Gastroesophageal sphincter (tissue), 3 donors: Measurements from ENCODE around the gene PCLAF.

Source experiments
- CTCF ChIP-seq, 4 experiments: fragments of 200-600 bp in 2 of 4; fragments of 450-650 bp in 2 of 4; sonication (generic) in 1 of 4; IDR thresholded peaks; one replicate each; pipeline ENCODE4 v1.5.1; 2017 to 2019; ENCODE audit warnings: antibody characterized with exemption in 4 of 4, mild to moderate bottlenecking in 2 of 4, moderate library complexity in 2 of 4
- EP300 ChIP-seq: sonication (generic); formaldehyde crosslinking; IDR thresholded peaks from one replicate; pipeline ENCODE4 v1.6.1; 2017; ENCODE audit warnings: antibody characterized with exemption, mild to moderate bottlenecking
- POLR2A ChIP-seq, 2 donors: fragments of 450-650 bp; IDR thresholded peaks; one replicate each; pipeline ENCODE4 v1.6.1; 2017; ENCODE audit warnings: antibody characterized with exemption in 2 of 2, mild to moderate bottlenecking in 2 of 2, moderate library complexity in 1 of 2
- POLR2AphosphoS5 ChIP-seq: sonication (generic); formaldehyde crosslinking; IDR thresholded peaks from one replicate; pipeline ENCODE4 v1.6.1; 2017; ENCODE audit warnings: antibody characterized with exemption

GRCh38 chr15:64355944-64356709, 25.1 kb downstream of the PCLAF start, which contains the start of gene CSNK1G1:
- TF ChIP-seq CTCF (IDR thresholded peaks at IDR 0.05) = peak in 2 of 4 experiments; percentile 45 to 46
- no peak for TF ChIP-seq EP300
- no peak for TF ChIP-seq POLR2A (IDR thresholded peaks at IDR 0.05)
- TF ChIP-seq POLR2AphosphoS5 = peak; percentile 54
